ENCODE measurements around the gene MARVELD1. TPM values are rescaled to one million over a fixed set of nuclear protein-coding genes. Genes with fewer than 3 reads are reported as not detected.

Gene MARVELD1
- total RNA-seq, 2 donors from 2014 or later = 44.3 to 47.9 TPM

GRCh38 chr10:97759158-97759887, 45.8 kb downstream of the MARVELD1 start:
- no peak overlapping the region for H3K27ac ChIP-seq (ENCODE audit: low read depth, low read length)
- no peak overlapping the region for H3K9ac ChIP-seq (ENCODE audit: extremely low read depth, low read length, poor library complexity, severe bottlenecking)
- no peaks in the 10 kb centered on the region for H3K27me3 ChIP-seq (ENCODE audit: control insufficient read depth, insufficient read depth, low read length, poor library complexity, severe bottlenecking)
- H3K36me3 Mint-ChIP-seq (ENCODE audit: low read depth) = peaks cover 48% of the 10 kb centered on the region
- H3K27me3 Mint-ChIP-seq (ENCODE audit: insufficient read depth) = no peaks in the 10 kb centered on the region
- no peak overlapping the region for H3K4me3 ChIP-seq (ENCODE audit: low read length)
- H3K4me1 ChIP-seq (ENCODE audit: control insufficient read depth, insufficient read depth, low read length) = peaks cover 13% of the 10 kb centered on the region
- peaks cover 56% of the 10 kb centered on the region for H3K36me3 ChIP-seq (ENCODE audit: control insufficient read depth, insufficient read depth, low read length)
- no peak overlapping the region for H3K4me3 Mint-ChIP-seq
- WGBS, 2 experiments (ENCODE audit: insufficient coverage in 1 of 2, insufficient read length in 1 of 2) = 40 to 62% methylated on average over 2 to 5 of the region's 5 CpGs
- no peaks in the 10 kb centered on the region for H3K9me3 ChIP-seq (ENCODE audit: control insufficient read depth, low read length)
- no peak overlapping the region for H3K27ac Mint-ChIP-seq
- TF ChIP-seq CTCF (conservative IDR thresholded peaks at IDR 0.05) = peak; percentile 97
- DNase-seq = peak; percentile 97
- H3K9me3 Mint-ChIP-seq = no peaks in the 10 kb centered on the region
- peaks cover 19% of the 10 kb centered on the region for H3K4me1 Mint-ChIP-seq

GRCh38 chr10:97759946-97760345, 46.4 kb downstream of the MARVELD1 start:
- Histone ChIP-seq H3K36me3 (ENCODE audit: control insufficient read depth, insufficient read depth, low read length) (peaks cover 49% of the 10 kb centered on the region), H3K4me1 (ENCODE audit: control insufficient read depth, insufficient read depth, low read length) (peaks cover 13% of the 10 kb centered on the region), H3K9me3 (ENCODE audit: control insufficient read depth, low read length) (no peaks in the 10 kb centered on the region), H3K9ac (ENCODE audit: extremely low read depth, low read length, poor library complexity, severe bottlenecking) (no peak overlapping the region), H3K27ac (ENCODE audit: low read depth, low read length) (no peak overlapping the region), H3K4me3 (ENCODE audit: low read length) (no peak overlapping the region), H3K27me3 (ENCODE audit: control insufficient read depth, insufficient read depth, low read length, poor library complexity, severe bottlenecking) (no peaks in the 10 kb centered on the region)
- 83 to 86% methylated on average over 4 to 5 of the region's 5 CpGs for WGBS, 2 experiments (ENCODE audit: insufficient coverage in 1 of 2, insufficient read length in 1 of 2)
- DNase-seq = no peak
- TF ChIP-seq CTCF (conservative IDR thresholded peaks at IDR 0.05) = no peak
- Mint-ChIP-seq H3K4me3 (no peak overlapping the region), H3K4me1 (peaks cover 19% of the 10 kb centered on the region), H3K9me3 (no peaks in the 10 kb centered on the region), H3K27ac (no peak overlapping the region), H3K36me3 (ENCODE audit: low read depth) (peaks cover 42% of the 10 kb centered on the region), H3K27me3 (ENCODE audit: insufficient read depth) (peaks cover 3% of the 10 kb centered on the region)

GRCh38 chr10:97760461-97761257, 47.1 kb downstream of the MARVELD1 start:
- Histone ChIP-seq H3K27me3 (ENCODE audit: control insufficient read depth, insufficient read depth, low read length, poor library complexity, severe bottlenecking) (no peaks in the 10 kb centered on the region), H3K4me1 (ENCODE audit: control insufficient read depth, insufficient read depth, low read length) (peaks cover 13% of the 10 kb centered on the region), H3K36me3 (ENCODE audit: control insufficient read depth, insufficient read depth, low read length) (peaks cover 42% of the 10 kb centered on the region), H3K27ac (ENCODE audit: low read depth, low read length) (no peak overlapping the region), H3K4me3 (ENCODE audit: low read length) (no peak overlapping the region), H3K9me3 (ENCODE audit: control insufficient read depth, low read length) (no peaks in the 10 kb centered on the region), H3K9ac (ENCODE audit: extremely low read depth, low read length, poor library complexity, severe bottlenecking) (no peak overlapping the region)
- 86 to 92% methylated on average over 6 to 11 of the region's 11 CpGs for WGBS, 2 experiments (ENCODE audit: insufficient coverage in 1 of 2, insufficient read length in 1 of 2)
- Mint-ChIP-seq H3K4me1 (peaks cover 19% of the 10 kb centered on the region), H3K27ac (no peak overlapping the region), H3K9me3 (no peaks in the 10 kb centered on the region), H3K4me3 (no peak overlapping the region), H3K36me3 (ENCODE audit: low read depth) (peaks cover 36% of the 10 kb centered on the region), H3K27me3 (ENCODE audit: insufficient read depth) (peaks cover 4% of the 10 kb centered on the region)
- DNase-seq = peak; percentile 26
- no peak for TF ChIP-seq CTCF (conservative IDR thresholded peaks at IDR 0.05)

Measured in endodermal cell (in vitro differentiated cells).